K562 (cell line): ENCODE data around the gene TLR1. TPM values are rescaled to one million over a fixed set of nuclear protein-coding genes. Genes with fewer than 3 reads are reported as not detected.

Source experiments
- ATAC-seq: fragments of 200-7000 bp; cut with Tn5 transposase; 3 replicates; pipeline ENCODE4 v1.9.1; 2020; ENCODE audit warnings: moderate library complexity
- BruUV-seq: library from RNA; stranded (reverse); fragments of 400-500 nt; replicated peaks from 2 replicates; lab custom pipeline; 2021; lab: Mats Ljungman, UMichigan
- CTCF ChIA-PET: fragments of 300-600 bp; formaldehyde crosslinking; extraction: SDS; loops from one replicate; lab custom pipeline; 2021; ENCODE audit warnings: low intra/inter-chr PET ratio; lab: Yijun Ruan, JAX
- POLR2A ChIA-PET: fragments of 300-600, 350-650 bp; sonication (Branson Sonifier 250); formaldehyde crosslinking; extraction: SDS; loops from one replicate; lab custom pipeline; 2021; ENCODE audit warnings: antibody characterized with exemption, inconsistent platforms; lab: Yijun Ruan, JAX
- DNase-seq, 4 experiments: peaks; one replicate each; pipeline versions ENCODE4 v3.0.0 to v3.0.0-alpha.2; 2011 to 2018; ENCODE audit warnings: low spot score in 3 of 4, mixed read lengths in 3 of 4; ENCODE audit errors: extremely low read depth in 1 of 4
- FAIRE-seq: peaks from 2 replicates; lab custom pipeline; 2011; peaks lifted over from hg19 to GRCh38; lab: Jason Lieb, UNC
- H2AFZ ChIP-seq: 2 replicates; pipeline ENCODE4 v1.6.0; 2011; ENCODE audit warnings: low read depth, low read length, control low read depth, inconsistent platforms
- H3K27ac ChIP-seq: fragments of 200-600 bp; 3 replicates; pipeline ENCODE4 v1.8.0; 2011; ENCODE audit warnings: low read depth, mild to moderate bottlenecking, control low read depth, inconsistent platforms, low read length, moderate library complexity, mixed read lengths; ENCODE audit errors: extremely low read depth
- H3K27me3 ChIP-seq, 2 experiments: fragments of 300-600 bp in 1 of 2; 2 replicates in 1 of 2; 3 replicates in 1 of 2; pipeline versions ENCODE4 v1.6.0 to v1.8.0; 2011; ENCODE audit warnings: inconsistent platforms in 2 of 2, low read length in 2 of 2, mild to moderate bottlenecking in 1 of 2, mixed read lengths in 1 of 2, moderate library complexity in 1 of 2; ENCODE audit not compliant: control insufficient read depth in 2 of 2, insufficient read depth in 2 of 2
- H3K36me3 ChIP-seq: fragments of 300-600 bp; 3 replicates; pipeline ENCODE4 v1.8.0; 2011; ENCODE audit warnings: mild to moderate bottlenecking, low read length, inconsistent platforms; ENCODE audit not compliant: control insufficient read depth, insufficient read depth
- H3K4me1 ChIP-seq, 2 experiments: fragments of 200-600 bp in 1 of 2; replicated peaks in 1 of 2; 2 replicates in 1 of 2; 3 replicates in 1 of 2; pipeline versions ENCODE4 v1.5.1 to v1.8.0; 2011; ENCODE audit warnings: inconsistent platforms in 2 of 2, low read length in 2 of 2, mild to moderate bottlenecking in 1 of 2, mixed read lengths in 1 of 2, moderate library complexity in 1 of 2; ENCODE audit not compliant: control insufficient read depth in 2 of 2, insufficient read depth in 2 of 2
- H3K4me2 ChIP-seq: 2 replicates; pipeline ENCODE4 v1.6.1; 2011; ENCODE audit warnings: low read length, control low read depth, inconsistent platforms, mixed read lengths; ENCODE audit not compliant: insufficient read depth
- H3K4me3 ChIP-seq: fragments of 200-600 bp; sonication (generic), shearing (Covaris generic); 2 replicates; pipeline ENCODE4 v1.5.1; 2016; ENCODE audit warnings: control low read depth, inconsistent platforms
- H3K79me2 ChIP-seq: fragments of 200-600 bp; 3 replicates; pipeline ENCODE4 v1.8.0; 2011; ENCODE audit warnings: low read length, inconsistent platforms; ENCODE audit not compliant: control insufficient read depth, insufficient read depth
- H3K9ac ChIP-seq, 2 experiments: 2 replicates each; pipeline versions ENCODE4 v1.6.0 to v1.6.1; 2011; ENCODE audit warnings: low read depth in 2 of 2, low read length in 2 of 2, control low read depth in 1 of 2, inconsistent platforms in 1 of 2, mild to moderate bottlenecking in 1 of 2, mixed read lengths in 1 of 2; ENCODE audit not compliant: insufficient read depth in 1 of 2
- H3K9me1 ChIP-seq: one replicate; pipeline ENCODE4 v1.6.0; 2011; ENCODE audit warnings: inconsistent platforms, mild to moderate bottlenecking, low read length, moderate library complexity; ENCODE audit not compliant: control insufficient read depth, insufficient read depth
- H3K9me3 ChIP-seq: replicated peaks from 2 replicates; pipeline ENCODE4 v1.5.1; 2011; ENCODE audit warnings: low read depth, low read length, inconsistent platforms; ENCODE audit not compliant: control insufficient read depth, insufficient read depth
- H4K20me1 ChIP-seq: replicated peaks from 2 replicates; pipeline ENCODE4 v1.6.1; 2011; ENCODE audit warnings: low read length, inconsistent platforms, mixed read lengths; ENCODE audit not compliant: control insufficient read depth, insufficient read depth
- CEBPB ChIP-seq: fragments of 450-650 bp; IDR thresholded peaks from 2 replicates; pipeline ENCODE4 v1.6.1; 2016; ENCODE audit warnings: missing genetic modification characterization, missing compliant biosample characterization
- CHD2 ChIP-seq: IDR thresholded peaks from 2 replicates; pipeline ENCODE4 v1.6.1; 2011; ENCODE audit warnings: low read depth, low read length
- ILF3 ChIP-seq: fragments of 450-650 bp; IDR thresholded peaks from 2 replicates; pipeline ENCODE4 v1.6.1; 2018; ENCODE audit warnings: antibody characterized with exemption, mild to moderate bottlenecking, moderate library complexity, borderline replicate concordance
- MYC ChIP-seq, 2 experiments: fragments of 250-450 bp in 1 of 2; sonication (Bioruptor Pico) in 1 of 2; IDR thresholded peaks; 2 replicates each; pipeline versions ENCODE4 v1.5.1 to v1.6.1; 2012 to 2021; ENCODE audit warnings: low read depth in 2 of 2, borderline replicate concordance in 1 of 2, improper control_type of control experiment in 1 of 2, low read length in 1 of 2, mild to moderate bottlenecking in 1 of 2, moderate library complexity in 1 of 2
- NFE2L1 ChIP-seq: fragments of 450-650 bp; IDR thresholded peaks from 2 replicates; pipeline ENCODE4 v1.6.1; 2016; ENCODE audit warnings: missing genetic modification characterization, low read depth, mild to moderate bottlenecking, missing compliant biosample characterization, moderate library complexity, borderline replicate concordance
- ZFPM2 ChIP-seq: fragments of 250-450 bp; sonication (Bioruptor Pico); IDR thresholded peaks from 2 replicates; pipeline ENCODE4 v1.5.1; 2022; ENCODE audit warnings: mild to moderate bottlenecking
- WGBS: fragments of 100-300 bp; shearing (Covaris generic); methylation state at CpG from one replicate; pipeline ENCODE4 v1.1.6; 2016; ENCODE audit warnings: low coverage, mixed read lengths; ENCODE audit not compliant: insufficient coverage; ENCODE audit errors: missing lambda C conversion rate; 5-methylcytosine and 5-hydroxymethylcytosine counted together
- in situ Hi-C: fragments of 300-500 bp; cut with MboI; formaldehyde crosslinking; loops from 4 replicates; pipeline ENCODE4 v1.15.0; 2018; ENCODE audit warnings: inconsistent platforms, mixed read lengths
- intact Hi-C: fragments of 100-400 bp; cut with micrococcal nuclease; formaldehyde crosslinking; loops from 2 replicates; pipeline ENCODE4 v1.14.2; 2022
- polyA plus RNA-seq, 8 experiments: library from polyadenylated mRNA; depleted of rRNA in 4 of 8; stranded (reverse) in 5 of 8; unstranded in 3 of 8; fragments of >200 nt; fragmentation: Nextera tagmentation in 2 of 8; fragmentation: Illumina TruSeq in 1 of 8; extraction: Ambion mirVana in 2 of 8; extraction: Trizol in 1 of 8; gene quantifications; 2 replicates each; pipeline versions ENCODE4 v1.2.1 to v1.2.3, GENCODE V29; 2011 to 2014; ENCODE audit warnings: inconsistent platforms in 1 of 8, missing spikeins in 1 of 8
- total RNA-seq, 7 experiments: library from RNA; depleted of rRNA in 6 of 7; stranded (reverse); fragments of >200 nt in 6 of 7; fragmentation: Illumina TruSeq in 2 of 7; extraction: Trizol in 2 of 7; gene quantifications; 2 replicates each; pipeline versions ENCODE4 v1.2.1 to v1.2.3, GENCODE V29; 2011 to 2021; ENCODE audit warnings: low replicate concordance in 1 of 7
- TF ChIP-seq, protein P1 (sequence below), 2 experiments: fragments of 150-350 bp in 1 of 2; IDR thresholded peaks; 2 replicates each; pipeline ENCODE4 v1.6.1; 2012 to 2016; ENCODE audit warnings: low read depth in 2 of 2, low read length in 2 of 2, mild to moderate bottlenecking in 1 of 2, moderate library complexity in 1 of 2
- TF ChIP-seq, protein P2 (sequence below): fragments of 250-450 bp; sonication (Bioruptor Pico); IDR thresholded peaks from 2 replicates; pipeline ENCODE4 v1.8.0; 2022; ENCODE audit warnings: moderate library complexity, mild to moderate bottlenecking, inconsistent platforms
- TF ChIP-seq, protein P3 (sequence below): fragments of 250-450 bp; sonication (Bioruptor Pico); IDR thresholded peaks from 2 replicates; pipeline ENCODE4 v1.4.0; 2020; ENCODE audit warnings: borderline replicate concordance

The TLR1 gene
- total and polyA plus RNA-seq, 9 of the 15 experiments (the other 6 are each of a cell fraction or from before 2014, with no cell fraction given) = 0.11 to 0.49 (median 0.29) TPM

DNA sequence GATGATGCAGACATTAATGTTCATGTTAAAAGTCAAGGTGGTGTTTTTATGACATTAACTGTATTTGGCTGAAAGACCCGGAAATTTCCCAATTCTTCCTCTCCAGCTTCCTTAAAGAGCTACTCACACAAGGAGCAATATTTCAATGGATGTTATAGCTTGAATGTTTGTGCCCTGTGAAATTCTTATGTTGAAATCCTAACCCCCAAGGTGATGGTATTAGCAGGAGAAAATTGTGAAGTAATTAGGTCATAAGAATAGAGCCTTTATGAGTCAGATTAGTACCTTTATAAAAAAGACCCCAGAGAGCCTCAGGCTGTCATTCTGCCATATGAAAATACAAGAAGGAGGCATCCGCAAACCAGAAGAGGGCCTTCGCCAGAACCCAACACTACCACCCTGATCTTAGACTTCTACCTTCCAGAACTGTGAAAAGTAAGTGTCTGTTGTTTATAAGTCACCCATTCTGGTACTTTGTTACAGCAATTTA, 3.6 kb downstream of the TLR1 start:
- FAIRE-seq = no peak
- Histone ChIP-seq H3K9ac (no peak overlapping the region), H4K20me1 (no peaks in the 10 kb centered on the region), H3K4me3 (no peak overlapping the region), H3K4me2 (no peak overlapping the region), H3K27me3 (peaks cover 0 to 4% of the 10 kb centered on the region in 2 experiments; a peak in 1 of 5 replicates), H3K36me3 (no peaks in the 10 kb centered on the region), H2AFZ (no peak overlapping the region), H3K27ac (no peak overlapping the region), H3K4me1 (no peaks in the 10 kb centered on the region), H3K79me2 (no peaks in the 10 kb centered on the region), H3K9me1 (no peaks in the 10 kb centered on the region), H3K9me3 (no peaks in the 10 kb centered on the region)
- TF ChIP-seq CHD2 (no peak), ZFPM2 (CRISPR knock-in tag) (no peak), NFE2L1 (tag) (no peak), ILF3 (no peak), MYC (IDR thresholded peaks at IDR 0.05; ENCODE audit: low read depth, low read length) (no peak), MYC (CRISPR knock-in tag; IDR thresholded peaks at IDR 0.05; ENCODE audit: borderline replicate concordance, low read depth) (no peak), CEBPB (tag) (no peak)
- TF ChIP-seq, protein P1, sequence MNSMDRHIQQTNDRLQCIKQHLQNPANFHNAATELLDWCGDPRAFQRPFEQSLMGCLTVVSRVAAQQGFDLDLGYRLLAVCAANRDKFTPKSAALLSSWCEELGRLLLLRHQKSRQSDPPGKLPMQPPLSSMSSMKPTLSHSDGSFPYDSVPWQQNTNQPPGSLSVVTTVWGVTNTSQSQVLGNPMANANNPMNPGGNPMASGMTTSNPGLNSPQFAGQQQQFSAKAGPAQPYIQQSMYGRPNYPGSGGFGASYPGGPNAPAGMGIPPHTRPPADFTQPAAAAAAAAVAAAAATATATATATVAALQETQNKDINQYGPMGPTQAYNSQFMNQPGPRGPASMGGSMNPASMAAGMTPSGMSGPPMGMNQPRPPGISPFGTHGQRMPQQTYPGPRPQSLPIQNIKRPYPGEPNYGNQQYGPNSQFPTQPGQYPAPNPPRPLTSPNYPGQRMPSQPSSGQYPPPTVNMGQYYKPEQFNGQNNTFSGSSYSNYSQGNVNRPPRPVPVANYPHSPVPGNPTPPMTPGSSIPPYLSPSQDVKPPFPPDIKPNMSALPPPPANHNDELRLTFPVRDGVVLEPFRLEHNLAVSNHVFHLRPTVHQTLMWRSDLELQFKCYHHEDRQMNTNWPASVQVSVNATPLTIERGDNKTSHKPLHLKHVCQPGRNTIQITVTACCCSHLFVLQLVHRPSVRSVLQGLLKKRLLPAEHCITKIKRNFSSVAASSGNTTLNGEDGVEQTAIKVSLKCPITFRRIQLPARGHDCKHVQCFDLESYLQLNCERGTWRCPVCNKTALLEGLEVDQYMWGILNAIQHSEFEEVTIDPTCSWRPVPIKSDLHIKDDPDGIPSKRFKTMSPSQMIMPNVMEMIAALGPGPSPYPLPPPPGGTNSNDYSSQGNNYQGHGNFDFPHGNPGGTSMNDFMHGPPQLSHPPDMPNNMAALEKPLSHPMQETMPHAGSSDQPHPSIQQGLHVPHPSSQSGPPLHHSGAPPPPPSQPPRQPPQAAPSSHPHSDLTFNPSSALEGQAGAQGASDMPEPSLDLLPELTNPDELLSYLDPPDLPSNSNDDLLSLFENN (IDR thresholded peaks at IDR 0.05; ENCODE audit: low read depth in 2 of 2, low read length in 2 of 2) = no peak
- TF ChIP-seq, protein P2, sequence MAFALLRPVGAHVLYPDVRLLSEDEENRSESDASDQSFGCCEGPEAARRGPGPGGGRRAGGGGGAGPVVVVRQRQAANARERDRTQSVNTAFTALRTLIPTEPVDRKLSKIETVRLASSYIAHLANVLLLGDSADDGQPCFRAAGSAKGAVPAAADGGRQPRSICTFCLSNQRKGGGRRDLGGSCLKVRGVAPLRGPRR (CRISPR knock-in tag) = no peak
- TF ChIP-seq, protein P3, sequence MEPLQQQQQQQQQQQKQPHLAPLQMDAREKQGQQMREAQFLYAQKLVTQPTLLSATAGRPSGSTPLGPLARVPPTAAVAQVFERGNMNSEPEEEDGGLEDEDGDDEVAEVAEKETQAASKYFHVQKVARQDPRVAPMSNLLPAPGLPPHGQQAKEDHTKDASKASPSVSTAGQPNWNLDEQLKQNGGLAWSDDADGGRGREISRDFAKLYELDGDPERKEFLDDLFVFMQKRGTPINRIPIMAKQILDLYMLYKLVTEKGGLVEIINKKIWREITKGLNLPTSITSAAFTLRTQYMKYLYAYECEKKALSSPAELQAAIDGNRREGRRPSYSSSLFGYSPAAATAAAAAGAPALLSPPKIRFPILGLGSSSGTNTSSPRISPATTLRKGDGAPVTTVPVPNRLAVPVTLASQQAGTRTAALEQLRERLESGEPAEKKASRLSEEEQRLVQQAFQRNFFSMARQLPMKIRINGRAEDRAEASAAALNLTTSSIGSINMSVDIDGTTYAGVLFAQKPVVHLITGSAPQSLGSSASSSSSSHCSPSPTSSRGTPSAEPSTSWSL = no peak
- intact Hi-C loops (loop anchor here (5.0 kb wide), 1 partner anchor 44 kb away; no protein-coding TSS in a partner anchor), in situ Hi-C loops (no loop called here)
- no peak for DNase-seq
- ChIA-PET CTCF (no interaction called here), POLR2A (interaction anchor here (1.0 kb wide), 1 partner anchor 11 kb away, joined by 3 read pairs; no protein-coding TSS in a partner anchor)
- WGBS = 33% methylated on average over 3 of the region's 3 CpGs
- no peak for ATAC-seq
- no TSS peak for BruUV-seq
